ENCODE results near the gene TFDP2. TPM values are rescaled to one million over a fixed set of nuclear protein-coding genes. Genes with fewer than 3 reads are reported as not detected.

The TFDP2 gene
- total RNA-seq, 4 donors from 2014 or later = 41.9 to 134 (median 47.3) TPM

GRCh38 chr3:142056656-142057330 lies 92.6 kb downstream of the TFDP2 start:
- WGBS = 92% methylated on average over 2 of the region's 2 CpGs
- Histone ChIP-seq H3K36me3 (peaks cover 0 to 3% (median 2%) of the 10 kb centered on the region in 4 donors), H3K27me3 (no peaks in the 10 kb centered on the region), H3K4me3 (no peak overlapping the region), H3K27ac (replicated peaks in 1 of 4) (no peak overlapping the region), H3K9me3 (no peaks in the 10 kb centered on the region), H3K4me1 (no peaks in the 10 kb centered on the region)
- intact Hi-C loops (cut with DNase I) = no loop called here
- TF ChIP-seq POLR2A (IDR thresholded peaks at IDR 0.05; ENCODE audit: low read depth) = no peak
- TF ChIP-seq EP300 (IDR thresholded peaks at IDR 0.05) = no peak
- TF ChIP-seq POLR2AphosphoS5 (IDR thresholded peaks at IDR 0.05) = no peak
- no peak for TF ChIP-seq CTCF (IDR thresholded peaks at IDR 0.05)
- no peak for DNase-seq (ENCODE audit: extremely low spot score)

GRCh38 chr3:142053835-142054234 lies 95.5 kb downstream of the TFDP2 start:
- H3K36me3 ChIP-seq = peaks cover 0 to 7% (median 0%) of the 10 kb centered on the region in 4 donors
- H3K4me3 ChIP-seq = no peak overlapping the region
- intact Hi-C loops (cut with DNase I) = no loop called here
- no peaks in the 10 kb centered on the region for H3K9me3 ChIP-seq
- H3K27ac ChIP-seq (replicated peaks in 1 of 4) = no peak overlapping the region
- WGBS = 78% methylated on average over 1 of the region's 1 CpG
- TF ChIP-seq POLR2A (IDR thresholded peaks at IDR 0.05; ENCODE audit: low read depth) (no peak), POLR2AphosphoS5 (IDR thresholded peaks at IDR 0.05) (no peak), CTCF (IDR thresholded peaks at IDR 0.05) (no peak), EP300 (IDR thresholded peaks at IDR 0.05) (no peak)
- H3K4me1 ChIP-seq = no peaks in the 10 kb centered on the region
- no peaks in the 10 kb centered on the region for H3K27me3 ChIP-seq
- DNase-seq (ENCODE audit: extremely low spot score) = no peak

GRCh38 chr3:142053244-142053643 lies 96.1 kb downstream of the TFDP2 start:
- Histone ChIP-seq H3K27me3 (no peaks in the 10 kb centered on the region), H3K4me3 (no peak overlapping the region), H3K27ac (replicated peaks in 1 of 4) (no peak overlapping the region), H3K9me3 (no peaks in the 10 kb centered on the region), H3K4me1 (no peaks in the 10 kb centered on the region), H3K36me3 (peaks cover 0 to 7% (median 0%) of the 10 kb centered on the region in 4 donors)
- TF ChIP-seq CTCF (IDR thresholded peaks at IDR 0.05) (no peak), EP300 (IDR thresholded peaks at IDR 0.05) (no peak), POLR2AphosphoS5 (IDR thresholded peaks at IDR 0.05) (no peak), POLR2A (IDR thresholded peaks at IDR 0.05; ENCODE audit: low read depth) (no peak)
- intact Hi-C loops (cut with DNase I) = no loop called here
- no peak for DNase-seq (ENCODE audit: extremely low spot score)
- 50% methylated on average over 2 of the region's 2 CpGs for WGBS

GRCh38 chr3:142051351-142051750 lies 98.0 kb downstream of the TFDP2 start:
- Histone ChIP-seq H3K36me3 (peaks cover 0 to 10% (median 0%) of the 10 kb centered on the region in 4 donors), H3K4me1 (no peaks in the 10 kb centered on the region), H3K9me3 (no peaks in the 10 kb centered on the region), H3K27ac (replicated peaks in 1 of 4) (no peak overlapping the region), H3K27me3 (no peaks in the 10 kb centered on the region), H3K4me3 (no peak overlapping the region)
- TF ChIP-seq POLR2AphosphoS5 (IDR thresholded peaks at IDR 0.05) = no peak
- no peak for TF ChIP-seq POLR2A (IDR thresholded peaks at IDR 0.05; ENCODE audit: low read depth)
- TF ChIP-seq CTCF (IDR thresholded peaks at IDR 0.05) = no peak
- TF ChIP-seq EP300 (IDR thresholded peaks at IDR 0.05) = no peak
- intact Hi-C loops (cut with DNase I) = no loop called here
- no peak for DNase-seq (ENCODE audit: extremely low spot score)
- 98% methylated on average over 6 of the region's 6 CpGs for WGBS

- no peaks in the 10 kb centered on the region for H3K9me3 ChIP-seq
- H3K27ac ChIP-seq (replicated peaks in 1 of 4) = no peak overlapping the region
- no peaks in the 10 kb centered on the region for H3K27me3 ChIP-seq
- no peak for TF ChIP-seq POLR2A (IDR thresholded peaks at IDR 0.05; ENCODE audit: low read depth)
- TF ChIP-seq CTCF (IDR thresholded peaks at IDR 0.05) = no peak
- no peak for TF ChIP-seq EP300 (IDR thresholded peaks at IDR 0.05)
- H3K4me1 ChIP-seq = no peaks in the 10 kb centered on the region
- DNase-seq (ENCODE audit: extremely low spot score) = no peak
- intact Hi-C loops (cut with DNase I) = no loop called here
- H3K36me3 ChIP-seq = peaks cover 0 to 9% (median 0%) of the 10 kb centered on the region in 4 donors
- WGBS = 75% methylated on average over 1 of the region's 1 CpG
- H3K4me3 ChIP-seq = no peak overlapping the region
Measured at GRCh38 chr3:142047021-142047369, 102.3 kb downstream of the TFDP2 start.

All from esophagus muscularis mucosa (tissue), 4 donors.